ENCODE data around the gene CLDN9. TPM values are rescaled to one million over a fixed set of nuclear protein-coding genes. Genes with fewer than 3 reads are reported as not detected.
A peak's percentile ranks its signal among the peaks of the same experiment; 100 is the strongest.

Gene CLDN9
- total RNA-seq, 4 donors from 2014 or later: not detected

GRCh38 chr16:3014971-3015370 lies 2.2 kb downstream of the CLDN9 start:
- H3K4me3 ChIP-seq: no peak overlapping the region
- no peak overlapping the region for H3K27ac ChIP-seq
- 83% methylated on average over 6 of the region's 6 CpGs for WGBS
- H3K27me3 ChIP-seq: peaks cover 66% of the 10 kb centered on the region
- no peaks in the 10 kb centered on the region for H3K9me3 ChIP-seq
- H3K4me1 ChIP-seq: peaks cover 24% of the 10 kb centered on the region
- no peak for DNase-seq (ENCODE audit: low spot score in 2 of 2)
- TF ChIP-seq POLR2A (IDR thresholded peaks at IDR 0.05) (no peak), EP300 (IDR thresholded peaks at IDR 0.05) (no peak), CTCF (IDR thresholded peaks at IDR 0.05) (no peak), POLR2AphosphoS5 (IDR thresholded peaks at IDR 0.05) (no peak)
- H3K36me3 ChIP-seq: no peaks in the 10 kb centered on the region

- Histone ChIP-seq H3K36me3 (no peaks in the 10 kb centered on the region), H3K4me1 (peaks cover 32% of the 10 kb centered on the region), H3K27ac (no peak overlapping the region), H3K9me3 (no peaks in the 10 kb centered on the region), H3K4me3 (no peak overlapping the region), H3K27me3 (peaks cover 56% of the 10 kb centered on the region)
- no peak for DNase-seq (ENCODE audit: low spot score in 2 of 2)
- TF ChIP-seq EP300 (IDR thresholded peaks at IDR 0.05): no peak
- TF ChIP-seq POLR2A (IDR thresholded peaks at IDR 0.05): no peak
- WGBS: 95% methylated on average over 6 of the region's 13 CpGs
Observed at GRCh38 chr16:3015865-3016521, 3.3 kb downstream of the CLDN9 start.

- H3K4me3 ChIP-seq: no peak overlapping the region
- no peaks in the 10 kb centered on the region for H3K9me3 ChIP-seq
- no peak overlapping the region for H3K27ac ChIP-seq
- 62% methylated on average over 15 of the region's 20 CpGs for WGBS
- peaks cover 41% of the 10 kb centered on the region for H3K4me1 ChIP-seq
- peaks cover 43% of the 10 kb centered on the region for H3K27me3 ChIP-seq
- no peaks in the 10 kb centered on the region for H3K36me3 ChIP-seq
- TF ChIP-seq CTCF (IDR thresholded peaks at IDR 0.05) (no peak), POLR2A (IDR thresholded peaks at IDR 0.05) (no peak), EP300 (IDR thresholded peaks at IDR 0.05) (no peak), POLR2AphosphoS5 (IDR thresholded peaks at IDR 0.05) (no peak)
- no peak for DNase-seq (ENCODE audit: low spot score in 2 of 2)
Observed at GRCh38 chr16:3017344-3017743, 4.6 kb downstream of the CLDN9 start.

GRCh38 chr16:3017794-3018506 lies 5.2 kb downstream of the CLDN9 start, which contains the start of gene CLDN6:
TSS of gene CLDN6 (minus strand) at chr16:3018183. CDS start at chr16:3016021, 2,162 bp downstream.
- no peak for DNase-seq (ENCODE audit: low spot score in 2 of 2)
- Histone ChIP-seq H3K36me3 (no peaks in the 10 kb centered on the region), H3K9me3 (no peaks in the 10 kb centered on the region), H3K4me3 (no peak within 1 kb of the TSS), H3K27ac (no peak within 1 kb of the TSS), H3K4me1 (peaks cover 41% of the 10 kb centered on the region), H3K27me3 (peaks cover 37% of the 10 kb centered on the region)
- 7% methylated on average over 22 of the region's 52 CpGs for WGBS
- TF ChIP-seq CTCF (IDR thresholded peaks at IDR 0.05) (no peak), POLR2A (IDR thresholded peaks at IDR 0.05) (no peak), POLR2AphosphoS5 (IDR thresholded peaks at IDR 0.05) (no peak), EP300 (IDR thresholded peaks at IDR 0.05) (no peak)

GRCh38 chr16:3019594-3020246 lies 7.0 kb downstream of the CLDN9 start:
- no peak for TF ChIP-seq POLR2AphosphoS5 (IDR thresholded peaks at IDR 0.05)
- no peak for TF ChIP-seq CTCF (IDR thresholded peaks at IDR 0.05)
- TF ChIP-seq EP300 (IDR thresholded peaks at IDR 0.05): no peak
- no peak for TF ChIP-seq POLR2A (IDR thresholded peaks at IDR 0.05)
- no peak for DNase-seq (ENCODE audit: low spot score in 2 of 2)
- Histone ChIP-seq H3K27ac (peak overlapping the region; percentile 90), H3K27me3 (peaks cover 19% of the 10 kb centered on the region), H3K4me3 (peak overlapping the region; percentile 60), H3K36me3 (no peaks in the 10 kb centered on the region), H3K4me1 (peaks cover 54% of the 10 kb centered on the region), H3K9me3 (no peaks in the 10 kb centered on the region)
- 38% methylated on average over 37 of the region's 40 CpGs for WGBS
